HUES48 (cell line): ENCODE measurements around the gene COL6A3.

Experiments used
- H3K27ac ChIP-seq: one replicate; pipeline ENCODE4 v1.7.0; 2013; ENCODE audit warnings: low read depth, low read length, inconsistent platforms
- H3K27me3 ChIP-seq: 2 replicates; pipeline ENCODE4 v1.6.1; 2013; ENCODE audit warnings: mild to moderate bottlenecking, low read length; ENCODE audit not compliant: control insufficient read depth, insufficient read depth
- H3K36me3 ChIP-seq: 2 replicates; pipeline ENCODE4 v1.6.1; 2013; ENCODE audit warnings: low read length; ENCODE audit not compliant: control insufficient read depth, insufficient read depth
- H3K4me1 ChIP-seq: 2 replicates; pipeline ENCODE4 v1.6.1; 2013; ENCODE audit warnings: mild to moderate bottlenecking, low read length; ENCODE audit not compliant: control insufficient read depth, insufficient read depth
- H3K4me3 ChIP-seq: 2 replicates; pipeline ENCODE4 v1.5.1; 2013; ENCODE audit warnings: mild to moderate bottlenecking, low read depth, low read length
- H3K9ac ChIP-seq: 2 replicates; pipeline ENCODE4 v1.6.1; 2013; ENCODE audit warnings: mild to moderate bottlenecking, low read depth, low read length, moderate library complexity
- H3K9me3 ChIP-seq: 2 replicates; pipeline ENCODE4 v1.6.1; 2013; ENCODE audit warnings: low read length; ENCODE audit not compliant: control insufficient read depth, insufficient read depth

COL6A3 gene

GRCh38 chr2:237326266-237327171 lies 87.4 kb downstream of the COL6A3 start:
- Histone ChIP-seq H3K27ac (no peak overlapping the region), H3K4me3 (no peak overlapping the region), H3K9ac (no peak overlapping the region), H3K9me3 (no peaks in the 10 kb centered on the region), H3K27me3 (no peaks in the 10 kb centered on the region), H3K4me1 (peaks cover 13% of the 10 kb centered on the region), H3K36me3 (no peaks in the 10 kb centered on the region)

GRCh38 chr2:237324837-237325236 lies 89.1 kb downstream of the COL6A3 start:
- H3K36me3 ChIP-seq: no peaks in the 10 kb centered on the region
- H3K27me3 ChIP-seq: no peaks in the 10 kb centered on the region
- H3K4me1 ChIP-seq: no peaks in the 10 kb centered on the region
- no peak overlapping the region for H3K4me3 ChIP-seq
- no peak overlapping the region for H3K27ac ChIP-seq
- no peak overlapping the region for H3K9ac ChIP-seq
- H3K9me3 ChIP-seq: no peaks in the 10 kb centered on the region

DNA sequence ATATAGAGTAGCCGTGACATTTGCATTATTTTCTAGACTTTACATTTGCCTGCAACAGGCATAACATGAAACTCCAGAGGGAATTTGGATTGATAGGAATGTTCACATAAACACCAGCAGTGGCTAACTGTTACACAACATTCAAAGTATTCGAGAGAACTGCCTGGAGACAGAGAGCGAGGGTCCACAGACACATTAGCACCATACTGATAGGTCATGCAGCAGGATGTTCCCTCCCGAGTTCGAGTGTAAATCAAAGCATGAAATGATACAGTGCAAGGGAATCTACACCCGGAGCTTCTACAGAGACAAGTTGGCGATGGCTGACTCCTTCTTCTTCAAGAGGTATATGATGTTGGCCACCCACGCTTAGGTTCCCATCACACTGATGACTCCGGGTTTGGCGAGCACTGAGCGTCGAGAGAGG lies 89.5 kb downstream of the COL6A3 start:
- Histone ChIP-seq H3K4me3 (no peak overlapping the region), H3K27ac (no peak overlapping the region), H3K4me1 (no peaks in the 10 kb centered on the region), H3K9ac (no peak overlapping the region), H3K27me3 (no peaks in the 10 kb centered on the region), H3K36me3 (no peaks in the 10 kb centered on the region), H3K9me3 (no peaks in the 10 kb centered on the region)

DNA sequence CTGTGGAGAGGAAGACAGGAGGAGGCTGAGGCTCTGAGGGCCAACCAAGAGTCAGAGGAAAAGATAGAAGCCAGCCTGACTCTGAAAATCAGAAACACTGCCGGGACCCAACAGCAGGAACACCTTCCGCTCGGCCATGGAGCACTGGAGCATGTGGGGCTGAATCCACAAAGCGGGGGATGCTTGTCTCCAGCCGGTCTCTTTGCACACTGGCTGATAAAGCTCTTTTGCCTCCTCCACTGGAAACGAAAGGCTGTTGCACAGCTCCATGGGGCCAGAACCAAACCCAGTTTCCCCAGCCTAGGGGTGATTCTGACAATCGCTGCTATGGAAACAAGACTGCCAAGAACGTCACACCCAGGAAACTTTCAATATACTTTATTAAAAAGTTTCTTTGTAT lies 90.3 kb downstream of the COL6A3 start:
- Histone ChIP-seq H3K36me3 (no peaks in the 10 kb centered on the region), H3K9me3 (no peaks in the 10 kb centered on the region), H3K9ac (no peak overlapping the region), H3K4me1 (no peaks in the 10 kb centered on the region), H3K27ac (no peak overlapping the region), H3K4me3 (no peak overlapping the region), H3K27me3 (no peaks in the 10 kb centered on the region)

GRCh38 chr2:237322564-237322963 lies 91.4 kb downstream of the COL6A3 start:
- H3K9me3 ChIP-seq: no peaks in the 10 kb centered on the region
- H3K9ac ChIP-seq: no peak overlapping the region
- no peaks in the 10 kb centered on the region for H3K4me1 ChIP-seq
- no peak overlapping the region for H3K4me3 ChIP-seq
- H3K27ac ChIP-seq: no peak overlapping the region
- H3K27me3 ChIP-seq: no peaks in the 10 kb centered on the region
- no peaks in the 10 kb centered on the region for H3K36me3 ChIP-seq

- no peak overlapping the region for H3K4me3 ChIP-seq
These were observed 92.2 kb downstream of the COL6A3 start for GRCh38 chr2:237321746-237322145.

GRCh38 chr2:237320801-237321560 lies 93.0 kb downstream of the COL6A3 start:
- Histone ChIP-seq H3K9ac (no peak overlapping the region), H3K9me3 (no peaks in the 10 kb centered on the region), H3K27ac (no peak overlapping the region)

More at GRCh38 chr2:237321746-237322145, 92.2 kb downstream of the COL6A3 start:
- no peaks in the 10 kb centered on the region for H3K9me3 ChIP-seq
- no peaks in the 10 kb centered on the region for H3K27me3 ChIP-seq
- no peaks in the 10 kb centered on the region for H3K36me3 ChIP-seq
- H3K9ac ChIP-seq: no peak overlapping the region
- H3K4me1 ChIP-seq: no peaks in the 10 kb centered on the region
- no peak overlapping the region for H3K27ac ChIP-seq

DNA sequence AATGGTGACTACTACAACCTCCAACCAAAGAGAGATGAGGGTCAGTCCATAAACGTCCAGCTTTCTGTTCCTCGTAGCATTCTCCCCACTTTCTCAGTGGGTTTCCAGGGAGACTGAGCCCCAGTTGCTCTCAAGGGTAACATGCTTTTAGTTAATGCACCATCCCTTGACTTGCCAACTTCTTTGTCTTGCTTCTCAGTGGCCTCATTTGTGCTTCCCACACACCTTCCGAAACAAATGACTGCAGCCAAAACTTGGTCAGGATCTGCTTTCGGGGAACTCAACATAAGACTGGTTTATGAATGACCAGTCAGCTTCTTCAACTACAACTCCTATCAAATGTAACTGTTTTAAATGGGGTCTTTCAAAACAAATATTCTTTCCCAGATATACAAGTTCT lies 94.1 kb downstream of the COL6A3 start:
- Histone ChIP-seq H3K27me3 (no peaks in the 10 kb centered on the region), H3K4me1 (no peaks in the 10 kb centered on the region; the same call in 1 of the 2 replicates), H3K9me3 (no peaks in the 10 kb centered on the region), H3K36me3 (no peaks in the 10 kb centered on the region), H3K27ac (no peak overlapping the region), H3K9ac (no peak overlapping the region), H3K4me3 (no peak overlapping the region)

More at GRCh38 chr2:237320801-237321560, 93.0 kb downstream of the COL6A3 start:
- H3K4me1 ChIP-seq: no peaks in the 10 kb centered on the region
- no peak overlapping the region for H3K4me3 ChIP-seq
- H3K27me3 ChIP-seq: no peaks in the 10 kb centered on the region
- no peaks in the 10 kb centered on the region for H3K36me3 ChIP-seq

DNA sequence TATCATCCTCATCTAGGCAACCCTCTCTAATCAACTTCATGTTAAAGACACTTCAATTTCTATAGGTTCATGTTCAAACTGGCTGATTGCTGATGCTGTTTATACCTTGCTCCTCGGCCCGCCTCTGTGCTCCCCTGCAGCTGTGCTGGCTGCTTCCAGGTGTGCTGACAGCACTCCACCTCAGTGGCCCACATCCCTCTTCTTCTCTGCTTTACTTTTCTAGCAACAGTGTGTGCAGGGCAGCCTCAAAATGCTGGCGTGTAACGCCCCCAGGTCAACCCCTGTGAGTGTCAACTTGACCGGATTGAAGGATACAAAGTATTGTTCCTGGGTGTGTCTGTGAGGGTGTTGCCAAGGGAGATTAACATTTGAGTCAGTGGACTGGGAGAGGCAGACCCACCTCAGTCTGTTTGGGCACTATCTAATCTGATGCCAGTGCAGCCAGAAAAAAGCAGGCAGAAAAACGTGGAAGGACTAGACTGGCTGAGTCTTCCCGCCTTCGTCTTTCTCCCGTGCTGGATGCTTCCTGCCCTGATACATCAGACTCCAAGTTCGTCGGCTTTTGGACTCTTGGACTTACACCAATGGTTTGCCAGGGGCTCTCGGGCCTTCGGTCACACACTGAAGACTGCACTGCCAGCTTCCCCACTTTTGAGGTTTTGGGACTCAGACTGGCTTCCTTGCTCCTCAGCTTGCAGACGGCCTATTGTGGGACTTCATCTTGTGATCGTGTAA lies 94.7 kb downstream of the COL6A3 start:
- H3K4me3 ChIP-seq: no peak overlapping the region
- no peak overlapping the region for H3K27ac ChIP-seq
- H3K36me3 ChIP-seq: no peaks in the 10 kb centered on the region
- H3K27me3 ChIP-seq: no peaks in the 10 kb centered on the region
- no peaks in the 10 kb centered on the region; the same call in 1 of the 2 replicates for H3K4me1 ChIP-seq
- H3K9ac ChIP-seq: no peak overlapping the region
- H3K9me3 ChIP-seq: no peaks in the 10 kb centered on the region

GRCh38 chr2:237316339-237316738 lies 97.6 kb downstream of the COL6A3 start:
- Histone ChIP-seq H3K36me3 (no peaks in the 10 kb centered on the region), H3K9ac (no peak overlapping the region), H3K4me3 (no peak overlapping the region), H3K9me3 (no peaks in the 10 kb centered on the region), H3K27me3 (no peaks in the 10 kb centered on the region), H3K4me1 (no peaks in the 10 kb centered on the region; the same call in 1 of the 2 replicates), H3K27ac (no peak overlapping the region)
